Activated T-helper 1 cell treated with anti-CD3 and anti-CD28 coated beads, Interleukin-12 subunit alpha, Interleukin-12 subunit beta, Interleukin-2, Interleukin-4 antibody, amounts not matched to agents 30 ng/mL and 10 ng/mL and 1 ng/mL, durations not matched to agents 14 hours and 24 hours and 36 hours (primary cell): ENCODE data around the gene RNF213. TPM values are rescaled to one million over a fixed set of nuclear protein-coding genes. Genes with fewer than 3 reads are reported as not detected.

Experiments used
- DNase-seq: peaks from one replicate; pipeline ENCODE4 v3.0.0; 2021; ENCODE audit warnings: low spot score
- H3K27ac Mint-ChIP-seq: one replicate; pipeline ENCODE4 v1.8.0; 2021; ENCODE audit warnings: mild to moderate bottlenecking, mixed read lengths
- H3K27me3 Mint-ChIP-seq: one replicate; pipeline ENCODE4 v1.8.0; 2022; ENCODE audit warnings: mild to moderate bottlenecking, moderate library complexity, mixed read lengths; ENCODE audit not compliant: insufficient read depth
- H3K36me3 Mint-ChIP-seq: one replicate; pipeline ENCODE4 v1.8.0; 2021; ENCODE audit warnings: low read depth, mixed read lengths
- H3K4me1 Mint-ChIP-seq: one replicate; pipeline ENCODE4 v1.8.0; 2021; ENCODE audit warnings: low read depth, mixed read lengths
- H3K4me3 Mint-ChIP-seq: one replicate; pipeline ENCODE4 v1.8.0; 2021; ENCODE audit warnings: mild to moderate bottlenecking, moderate library complexity, mixed read lengths
- H3K9me3 Mint-ChIP-seq: one replicate; pipeline ENCODE4 v1.8.0; 2021; ENCODE audit warnings: mixed read lengths
- intact Hi-C: fragments of 100-400 bp; cut with micrococcal nuclease; formaldehyde crosslinking; loops from one replicate; pipeline ENCODE4 v1.15.1; 2024
- total RNA-seq: library from RNA; stranded (reverse); gene quantifications from 2 replicates; pipeline ENCODE4 v1.2.3, GENCODE V29; 2022

Gene RNF213
- total RNA-seq, 1 donor from 2014 or later = 290 TPM

- Mint-ChIP-seq H3K4me3 (no peak overlapping the region), H3K9me3 (no peaks in the 10 kb centered on the region), H3K27me3 (peaks cover 2% of the 10 kb centered on the region), H3K36me3 (no peaks in the 10 kb centered on the region), H3K4me1 (peaks cover 12% of the 10 kb centered on the region), H3K27ac (no peak overlapping the region)
- no peak for DNase-seq
- intact Hi-C loops = no loop called here
Measured at GRCh38 chr17:80428796-80429195, 168.1 kb downstream of the RNF213 start.

DNA sequence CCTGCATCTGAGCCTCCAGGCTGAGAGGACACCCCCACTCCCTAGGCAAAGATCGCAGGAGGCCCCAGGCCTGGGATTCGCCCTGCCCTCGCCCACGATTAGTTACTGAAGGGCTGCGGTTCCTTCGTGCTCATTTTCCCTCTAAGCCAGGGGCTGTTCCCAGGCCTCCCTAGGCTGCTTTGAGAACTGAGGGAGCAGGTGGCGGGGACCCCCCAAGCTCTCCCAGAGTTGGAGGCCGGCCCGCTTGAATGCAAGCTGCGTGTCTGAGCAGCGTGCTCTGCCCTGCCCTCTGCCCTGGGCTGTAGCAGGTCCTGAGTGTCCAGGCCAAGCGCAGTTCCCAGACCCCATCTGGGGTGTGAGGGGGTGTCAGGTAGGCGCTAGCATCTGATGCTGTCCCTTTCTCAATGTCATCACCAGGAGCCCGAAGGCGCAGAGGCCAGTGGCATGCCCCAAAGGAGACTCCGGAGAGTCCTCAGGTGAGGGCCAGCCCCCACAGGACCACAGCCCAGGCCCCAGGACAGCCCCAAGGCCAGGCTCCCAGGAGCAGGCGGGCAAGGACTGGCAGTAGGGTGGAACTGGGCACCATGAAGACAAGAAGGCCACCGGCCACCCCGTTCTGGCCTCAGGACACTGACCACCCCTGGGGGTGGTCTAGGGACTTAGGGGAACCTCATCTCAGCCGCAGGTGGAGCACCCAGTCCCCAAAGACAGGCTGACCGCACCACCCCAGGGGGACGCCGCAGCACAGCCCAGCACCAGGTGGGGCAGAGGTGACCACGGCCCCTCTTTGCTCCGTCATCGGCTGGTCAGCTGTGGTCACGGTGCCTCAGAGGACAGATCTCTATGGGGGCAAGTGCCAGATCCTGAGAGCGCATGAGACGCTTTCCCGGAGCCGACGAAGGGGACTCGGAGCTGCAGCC is 169.0 kb downstream of the RNF213 start:
- Mint-ChIP-seq H3K36me3 (no peaks in the 10 kb centered on the region), H3K4me3 (no peak overlapping the region), H3K27me3 (no peaks in the 10 kb centered on the region), H3K9me3 (no peaks in the 10 kb centered on the region), H3K27ac (no peak overlapping the region), H3K4me1 (peaks cover 12% of the 10 kb centered on the region)
- intact Hi-C loops = no loop called here
- DNase-seq = no peak

GRCh38 chr17:80430446-80431245 is 170.0 kb downstream of the RNF213 start:
- intact Hi-C loops = no loop called here
- Mint-ChIP-seq H3K9me3 (no peaks in the 10 kb centered on the region), H3K4me3 (no peak overlapping the region), H3K4me1 (peaks cover 12% of the 10 kb centered on the region), H3K27ac (no peak overlapping the region), H3K36me3 (no peaks in the 10 kb centered on the region), H3K27me3 (no peaks in the 10 kb centered on the region)
- no peak for DNase-seq

- no peak overlapping the region for H3K27ac Mint-ChIP-seq
- no peak overlapping the region for H3K4me3 Mint-ChIP-seq
- H3K27me3 Mint-ChIP-seq = no peaks in the 10 kb centered on the region
- no peak for DNase-seq
- peaks cover 5% of the 10 kb centered on the region for H3K4me1 Mint-ChIP-seq
- H3K36me3 Mint-ChIP-seq = no peaks in the 10 kb centered on the region
- no peaks in the 10 kb centered on the region for H3K9me3 Mint-ChIP-seq
- intact Hi-C loops = no loop called here
Measured at GRCh38 chr17:80431246-80432195, 170.9 kb downstream of the RNF213 start.

GRCh38 chr17:80432350-80432955 is 171.8 kb downstream of the RNF213 start:
- intact Hi-C loops = no loop called here
- H3K4me3 Mint-ChIP-seq = no peak overlapping the region
- H3K9me3 Mint-ChIP-seq = no peaks in the 10 kb centered on the region
- no peaks in the 10 kb centered on the region for H3K36me3 Mint-ChIP-seq
- no peak for DNase-seq
- H3K27me3 Mint-ChIP-seq = no peaks in the 10 kb centered on the region
- no peaks in the 10 kb centered on the region for H3K4me1 Mint-ChIP-seq
- H3K27ac Mint-ChIP-seq = no peak overlapping the region

- intact Hi-C loops = no loop called here
- Mint-ChIP-seq H3K36me3 (no peaks in the 10 kb centered on the region), H3K27ac (no peak overlapping the region), H3K27me3 (no peaks in the 10 kb centered on the region), H3K9me3 (no peaks in the 10 kb centered on the region), H3K4me1 (no peaks in the 10 kb centered on the region), H3K4me3 (no peak overlapping the region)
- no peak for DNase-seq
Measured at GRCh38 chr17:80432961-80433550, 172.4 kb downstream of the RNF213 start.

DNA sequence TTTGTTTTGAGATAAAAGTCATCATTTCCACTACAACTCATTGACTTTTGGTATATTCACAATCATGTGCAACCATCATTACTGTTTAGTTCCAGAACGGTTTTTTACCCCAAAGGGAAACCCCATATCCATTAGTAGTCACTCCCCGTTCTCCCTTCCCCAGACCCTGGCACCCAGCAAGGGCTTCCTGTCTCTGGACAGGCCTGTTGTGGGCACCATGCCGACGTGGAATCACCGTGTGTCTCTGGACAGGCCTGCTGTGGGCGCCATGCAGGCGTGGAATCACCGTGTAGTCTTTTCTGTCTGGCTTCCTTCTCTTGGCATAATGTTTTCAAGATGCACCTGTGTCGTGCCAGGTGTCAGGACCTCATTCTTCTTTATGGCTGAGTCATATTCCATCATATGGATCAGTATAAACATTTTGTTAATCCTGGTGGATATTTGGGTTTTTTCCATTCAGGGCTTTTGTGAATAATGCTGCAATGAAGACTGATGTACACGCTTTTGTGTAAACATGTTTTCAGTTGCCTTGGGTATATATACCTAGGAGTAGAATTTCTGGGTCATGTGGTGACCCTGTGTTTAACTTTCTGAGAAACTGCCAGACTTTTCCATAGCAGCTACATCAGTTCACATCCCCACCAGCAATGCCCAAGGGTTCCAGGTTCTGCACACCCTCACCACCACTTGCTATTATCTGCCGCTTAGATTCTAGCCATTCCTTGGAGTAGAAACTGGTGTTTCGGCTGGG is 173.4 kb downstream of the RNF213 start:
- intact Hi-C loops = no loop called here
- H3K27me3 Mint-ChIP-seq = no peaks in the 10 kb centered on the region
- no peaks in the 10 kb centered on the region for H3K36me3 Mint-ChIP-seq

GRCh38 chr17:80437532-80437931 is 176.9 kb downstream of the RNF213 start:
- Mint-ChIP-seq H3K27ac (no peak overlapping the region), H3K4me1 (no peaks in the 10 kb centered on the region), H3K4me3 (no peak overlapping the region), H3K27me3 (no peaks in the 10 kb centered on the region), H3K36me3 (no peaks in the 10 kb centered on the region), H3K9me3 (no peaks in the 10 kb centered on the region)
- intact Hi-C loops = no loop called here
- DNase-seq = no peak

More for the DNA sequence above, 173.4 kb downstream of the RNF213 start:
- H3K27ac Mint-ChIP-seq = no peak overlapping the region
- no peak for DNase-seq
- no peak overlapping the region for H3K4me3 Mint-ChIP-seq
- H3K9me3 Mint-ChIP-seq = no peaks in the 10 kb centered on the region
- no peaks in the 10 kb centered on the region for H3K4me1 Mint-ChIP-seq

- Mint-ChIP-seq H3K27ac (no peak overlapping the region), H3K36me3 (no peaks in the 10 kb centered on the region), H3K4me3 (no peak overlapping the region), H3K4me1 (no peaks in the 10 kb centered on the region), H3K9me3 (no peaks in the 10 kb centered on the region), H3K27me3 (peaks cover 4% of the 10 kb centered on the region)
- intact Hi-C loops = no loop called here
- no peak for DNase-seq
Measured at GRCh38 chr17:80438806-80439205, 178.2 kb downstream of the RNF213 start.

DNA sequence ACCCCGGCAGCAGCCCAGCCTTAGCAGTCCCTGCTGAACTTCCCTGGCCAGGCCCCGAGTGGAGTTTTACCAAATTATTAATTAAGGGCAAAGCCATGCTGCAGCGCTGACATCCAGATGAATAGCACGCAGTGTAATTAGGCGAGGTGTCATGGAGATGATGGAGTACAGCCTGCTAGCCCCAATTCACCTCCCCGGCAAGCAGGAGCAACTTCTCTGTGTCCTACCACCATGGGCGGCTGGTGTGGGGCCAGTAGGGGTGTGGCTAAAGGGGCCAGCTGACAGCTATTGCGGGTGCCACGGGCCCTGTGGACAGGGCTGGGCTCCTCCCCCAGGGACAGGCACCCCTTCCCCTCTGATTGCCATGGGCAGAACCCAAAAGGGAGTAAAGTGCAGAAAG is 178.8 kb downstream of the RNF213 start:
- Mint-ChIP-seq H3K9me3 (no peaks in the 10 kb centered on the region), H3K27ac (no peak overlapping the region), H3K4me3 (no peak overlapping the region), H3K36me3 (no peaks in the 10 kb centered on the region), H3K4me1 (no peaks in the 10 kb centered on the region), H3K27me3 (peaks cover 4% of the 10 kb centered on the region)
- no peak for DNase-seq
- intact Hi-C loops = no loop called here

DNA sequence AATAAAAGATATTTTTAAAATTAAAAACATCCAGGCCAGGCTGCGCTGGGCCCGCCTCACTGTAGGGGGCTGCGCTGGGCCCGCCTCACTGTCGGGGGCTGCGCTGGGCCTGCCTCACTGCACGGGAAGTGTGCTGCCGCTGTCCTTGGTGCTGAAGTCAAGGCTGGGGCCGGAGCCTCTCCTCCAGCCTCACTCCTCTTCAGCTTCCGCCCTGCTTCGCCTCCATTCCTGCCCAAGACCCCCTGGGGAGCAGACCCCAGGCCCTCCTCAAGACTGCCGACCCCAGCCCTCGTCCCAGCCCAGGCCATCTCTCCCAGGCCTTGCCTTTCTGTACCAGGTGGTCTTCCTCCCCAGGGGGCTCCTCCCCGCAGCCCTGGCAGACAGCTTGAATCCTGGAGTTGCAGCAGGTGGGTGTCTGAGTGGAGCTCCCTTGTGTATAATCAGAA is 180.5 kb downstream of the RNF213 start:
- no peaks in the 10 kb centered on the region for H3K9me3 Mint-ChIP-seq
- peaks cover 4% of the 10 kb centered on the region for H3K27me3 Mint-ChIP-seq
- DNase-seq = peak; percentile 36
- intact Hi-C loops = no loop called here
- no peaks in the 10 kb centered on the region for H3K4me1 Mint-ChIP-seq
- H3K36me3 Mint-ChIP-seq = no peaks in the 10 kb centered on the region
- H3K4me3 Mint-ChIP-seq = no peak overlapping the region
- no peak overlapping the region for H3K27ac Mint-ChIP-seq
